SJCRH30 (cell line): Measurements from ENCODE around the gene KCNQ1OT1. TPM values are rescaled to one million over a fixed set of nuclear protein-coding genes. Genes with fewer than 3 reads are reported as not detected.
A peak's percentile ranks its signal among the peaks of the same experiment; 100 is the strongest.
"Not testable (repeated sequence)": the region's sequence is repeated elsewhere in the genome, so short reads cannot be mapped to it uniquely, and the experiment has no call there.

Experiments
- DNase-seq, 2 experiments: peaks; one replicate each; pipeline ENCODE4 v3.0.0-alpha.2; 2015 to 2020
- H3K27ac ChIP-seq: fragments of 250-450 bp; sonication (Bioruptor Pico); 2 replicates; pipeline ENCODE4 v1.5.1; 2020; ENCODE audit warnings: mild to moderate bottlenecking, moderate library complexity
- H3K27me3 ChIP-seq: fragments of 250-450 bp; sonication (Bioruptor Pico); 2 replicates; pipeline ENCODE4 v1.5.1; 2020; ENCODE audit warnings: mild to moderate bottlenecking, moderate library complexity
- H3K36me3 ChIP-seq: fragments of 250-450 bp; sonication (Bioruptor Pico); 2 replicates; pipeline ENCODE4 v1.5.1; 2020; ENCODE audit warnings: mild to moderate bottlenecking, moderate library complexity
- H3K4me1 ChIP-seq: fragments of 250-450 bp; sonication (Bioruptor Pico); 2 replicates; pipeline ENCODE4 v1.5.1; 2020; ENCODE audit warnings: mild to moderate bottlenecking, moderate library complexity
- H3K4me3 ChIP-seq: fragments of 250-450 bp; sonication (Bioruptor Pico); 2 replicates; pipeline ENCODE4 v1.5.1; 2020; ENCODE audit warnings: mild to moderate bottlenecking, moderate library complexity
- H3K9me3 ChIP-seq: fragments of 250-450 bp; sonication (Bioruptor Pico); replicated peaks from 2 replicates; pipeline ENCODE4 v1.5.1; 2020; ENCODE audit warnings: mild to moderate bottlenecking, moderate library complexity
- total RNA-seq: library from RNA; depleted of rRNA; stranded (reverse); fragments of >200 nt; shearing (Covaris generic); gene quantifications from 2 replicates; pipeline ENCODE4 v1.2.3, GENCODE V29; 2014

The KCNQ1OT1 gene
- total RNA-seq, 1 experiment from 2014 or later: 12.3 TPM

GRCh38 chr11:2647167-2647566 lies 52.6 kb downstream of the KCNQ1OT1 start:
- no peak overlapping the region for H3K27ac ChIP-seq
- H3K4me1 ChIP-seq: no peaks in the 10 kb centered on the region
- peaks cover 76% of the 10 kb centered on the region for H3K9me3 ChIP-seq
- no peaks in the 10 kb centered on the region for H3K36me3 ChIP-seq
- DNase-seq: no peak
- H3K4me3 ChIP-seq: no peak overlapping the region
- no peaks in the 10 kb centered on the region for H3K27me3 ChIP-seq

- Histone ChIP-seq H3K4me3 (no peak overlapping the region), H3K9me3 (peaks cover 75% of the 10 kb centered on the region), H3K4me1 (no peaks in the 10 kb centered on the region), H3K27ac (no peak overlapping the region), H3K27me3 (no peaks in the 10 kb centered on the region), H3K36me3 (no peaks in the 10 kb centered on the region)
- DNase-seq: peak in 1 of 2 experiments; percentile 27
These were observed 54.0 kb downstream of the KCNQ1OT1 start for GRCh38 chr11:2645779-2646118.

GRCh38 chr11:2644844-2645778 lies 54.7 kb downstream of the KCNQ1OT1 start:
- peaks cover 73% of the 10 kb centered on the region for H3K9me3 ChIP-seq
- H3K27me3 ChIP-seq: no peaks in the 10 kb centered on the region
- H3K4me1 ChIP-seq: no peaks in the 10 kb centered on the region
- H3K4me3 ChIP-seq: no peak overlapping the region
- H3K27ac ChIP-seq: no peak overlapping the region
- DNase-seq: peak in 1 of 2 experiments; percentile 18
- no peaks in the 10 kb centered on the region for H3K36me3 ChIP-seq

DNA sequence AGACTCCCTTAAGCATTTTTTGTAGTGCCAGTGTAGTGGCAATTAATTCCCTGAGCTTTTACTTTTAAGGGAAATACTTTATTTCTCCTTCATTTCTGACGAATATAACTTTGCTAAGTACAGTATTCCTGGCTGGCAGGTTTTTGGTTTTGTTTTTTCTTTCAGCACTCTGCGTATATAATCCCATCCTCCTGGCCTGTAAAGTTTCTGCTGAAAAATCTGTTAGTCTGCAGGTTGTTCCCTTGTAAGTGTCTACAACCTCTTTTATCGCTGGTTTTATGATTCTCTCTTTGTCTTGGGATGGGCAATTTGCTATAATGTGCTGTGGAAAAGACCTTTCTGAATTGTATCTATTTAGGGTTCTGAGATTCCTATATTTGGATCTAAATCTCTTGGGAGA lies 56.0 kb downstream of the KCNQ1OT1 start:
- peak in 1 of 2 experiments; percentile 17 for DNase-seq
- H3K4me3 ChIP-seq: no peak overlapping the region
- H3K36me3 ChIP-seq: no peaks in the 10 kb centered on the region
- no peaks in the 10 kb centered on the region for H3K4me1 ChIP-seq
- H3K9me3 ChIP-seq: peaks cover 70% of the 10 kb centered on the region
- H3K27me3 ChIP-seq: no peaks in the 10 kb centered on the region
- no peak overlapping the region for H3K27ac ChIP-seq

DNA sequence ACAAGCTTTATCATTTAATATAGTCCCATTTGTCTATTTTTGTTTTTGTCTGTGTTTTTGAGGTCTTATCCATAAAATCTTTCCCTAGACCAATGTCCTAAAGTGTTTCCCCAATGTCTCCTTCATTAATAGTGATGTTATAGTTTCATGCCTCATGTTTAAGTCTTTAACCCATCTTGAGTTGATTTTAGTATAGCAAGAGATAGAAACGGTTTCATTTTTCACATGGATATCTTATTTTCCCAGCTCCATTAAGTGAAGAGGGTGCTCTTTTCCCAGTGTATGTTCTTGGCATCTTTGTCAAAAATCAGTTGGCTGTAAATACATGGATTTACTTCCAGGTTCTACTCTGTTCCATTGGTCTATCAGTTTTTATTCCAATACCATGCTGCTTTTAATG lies 58.2 kb downstream of the KCNQ1OT1 start:
- Histone ChIP-seq H3K9me3 (peaks cover 70% of the 10 kb centered on the region), H3K4me1 (no peaks in the 10 kb centered on the region), H3K36me3 (no peaks in the 10 kb centered on the region), H3K27ac (no peak overlapping the region), H3K27me3 (no peaks in the 10 kb centered on the region), H3K4me3 (no peak overlapping the region)
- DNase-seq: no peak

DNA sequence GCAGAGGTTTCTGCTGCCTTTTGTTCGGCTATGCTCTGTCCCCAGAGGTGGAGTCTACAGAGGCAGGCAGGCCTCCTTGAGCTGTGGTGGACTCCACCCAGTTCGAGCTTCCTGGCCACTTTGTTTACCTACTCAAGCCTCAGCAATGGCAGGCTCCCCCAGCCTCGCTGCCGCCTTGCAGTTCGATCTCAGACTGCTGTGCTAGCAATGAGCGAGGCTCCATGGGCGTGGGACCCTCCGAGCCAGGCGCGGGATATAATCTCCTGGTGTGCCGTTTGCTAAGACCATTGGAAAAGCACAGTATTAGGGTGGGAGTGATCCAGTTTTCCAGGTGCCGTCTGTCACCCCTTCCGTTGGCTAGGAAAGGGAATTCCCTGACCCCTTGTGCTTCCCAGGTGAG lies 60.0 kb downstream of the KCNQ1OT1 start:
- peaks cover 62% of the 10 kb centered on the region for H3K9me3 ChIP-seq
- H3K27me3 ChIP-seq, H3K36me3 ChIP-seq, H3K4me1 ChIP-seq, H3K27ac ChIP-seq, DNase-seq, H3K4me3 ChIP-seq: not testable (repeated sequence)

DNA sequence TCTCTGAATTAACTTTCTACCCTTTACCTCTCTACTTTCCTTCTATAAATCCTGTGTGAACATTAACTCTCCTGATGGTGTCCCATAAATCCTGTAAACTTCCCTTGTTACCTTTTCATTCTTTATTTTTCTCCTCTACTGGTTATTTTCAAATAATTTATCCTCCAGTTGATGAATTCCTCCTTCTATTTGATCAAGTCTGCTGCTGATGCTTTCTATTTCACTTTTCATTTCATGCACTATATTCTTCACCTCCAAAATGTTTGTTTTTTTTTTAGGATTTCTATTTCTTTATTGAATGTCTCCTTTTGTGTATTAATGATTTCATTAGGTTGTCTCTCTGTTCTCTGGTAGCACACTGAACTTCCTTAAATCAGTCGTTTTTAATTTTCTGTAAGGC lies 68.6 kb downstream of the KCNQ1OT1 start:
- no peaks in the 10 kb centered on the region for H3K36me3 ChIP-seq
- DNase-seq: no peak
- H3K27ac ChIP-seq: no peak overlapping the region
- no peak overlapping the region for H3K4me3 ChIP-seq
- no peaks in the 10 kb centered on the region for H3K4me1 ChIP-seq
- H3K9me3 ChIP-seq: peaks cover 51% of the 10 kb centered on the region
- H3K27me3 ChIP-seq: no peaks in the 10 kb centered on the region

GRCh38 chr11:2630679-2631078 lies 69.1 kb downstream of the KCNQ1OT1 start:
- Histone ChIP-seq H3K4me3 (no peak overlapping the region), H3K27me3 (no peaks in the 10 kb centered on the region), H3K9me3 (peaks cover 48% of the 10 kb centered on the region), H3K4me1 (no peaks in the 10 kb centered on the region), H3K36me3 (no peaks in the 10 kb centered on the region), H3K27ac (no peak overlapping the region)
- DNase-seq: no peak

- Histone ChIP-seq H3K27ac (no peak overlapping the region), H3K4me3 (no peak overlapping the region), H3K4me1 (no peaks in the 10 kb centered on the region), H3K27me3 (no peaks in the 10 kb centered on the region), H3K9me3 (peaks cover 7% of the 10 kb centered on the region; the same call in 1 of the 2 replicates), H3K36me3 (no peaks in the 10 kb centered on the region)
- no peak for DNase-seq
These were observed 74.6 kb downstream of the KCNQ1OT1 start for GRCh38 chr11:2625183-2625582.

- DNase-seq: no peak
- no peaks in the 10 kb centered on the region for H3K27me3 ChIP-seq
- H3K4me1 ChIP-seq: no peaks in the 10 kb centered on the region
- no peak overlapping the region for H3K4me3 ChIP-seq
- no peaks in the 10 kb centered on the region for H3K9me3 ChIP-seq
- no peak overlapping the region for H3K27ac ChIP-seq
- H3K36me3 ChIP-seq: no peaks in the 10 kb centered on the region
These were observed 77.9 kb downstream of the KCNQ1OT1 start for GRCh38 chr11:2621894-2622293.

- DNase-seq: no peak
- Histone ChIP-seq H3K9me3 (no peaks in the 10 kb centered on the region), H3K27me3 (no peaks in the 10 kb centered on the region), H3K4me1 (no peaks in the 10 kb centered on the region), H3K4me3 (no peak overlapping the region), H3K27ac (no peak overlapping the region), H3K36me3 (no peaks in the 10 kb centered on the region)
These were observed 86.8 kb downstream of the KCNQ1OT1 start for GRCh38 chr11:2612884-2613571.

- Histone ChIP-seq H3K9me3 (no peaks in the 10 kb centered on the region), H3K27me3 (no peaks in the 10 kb centered on the region), H3K36me3 (no peaks in the 10 kb centered on the region), H3K4me3 (no peak overlapping the region), H3K4me1 (no peaks in the 10 kb centered on the region), H3K27ac (no peak overlapping the region)
- DNase-seq: no peak
These were observed 90.4 kb downstream of the KCNQ1OT1 start for GRCh38 chr11:2609345-2609744.

GRCh38 chr11:2599561-2600189 lies 100.1 kb downstream of the KCNQ1OT1 start:
- Histone ChIP-seq H3K27me3 (no peaks in the 10 kb centered on the region), H3K9me3 (peaks cover 3% of the 10 kb centered on the region), H3K4me3 (no peak overlapping the region), H3K27ac (no peak overlapping the region), H3K36me3 (no peaks in the 10 kb centered on the region), H3K4me1 (no peaks in the 10 kb centered on the region)
- DNase-seq: no peak

GRCh38 chr11:2595204-2595603 lies 104.6 kb downstream of the KCNQ1OT1 start:
- H3K4me3 ChIP-seq: no peak overlapping the region
- DNase-seq: no peak
- no peaks in the 10 kb centered on the region for H3K36me3 ChIP-seq
- no peaks in the 10 kb centered on the region for H3K4me1 ChIP-seq
- H3K27ac ChIP-seq: no peak overlapping the region
- H3K9me3 ChIP-seq: peaks cover 10% of the 10 kb centered on the region
- no peaks in the 10 kb centered on the region; the same call in 1 of the 2 replicates for H3K27me3 ChIP-seq

GRCh38 chr11:2594267-2594666 lies 105.5 kb downstream of the KCNQ1OT1 start:
- Histone ChIP-seq H3K4me1 (no peaks in the 10 kb centered on the region), H3K4me3 (no peak overlapping the region), H3K36me3 (no peaks in the 10 kb centered on the region), H3K27ac (no peak overlapping the region), H3K9me3 (peaks cover 10% of the 10 kb centered on the region), H3K27me3 (no peaks in the 10 kb centered on the region; the same call in 1 of the 2 replicates)
- no peak for DNase-seq
